Stimulated activated CD8-positive, alpha-beta memory T cell treated with anti-CD3 and anti-CD28 coated beads, Interleukin-12 subunit alpha, Interleukin-12 subunit beta, amount 100 ng/mL, for 4 hours (primary cell): ENCODE data around the gene PALMD.

Experiments
- DNase-seq: peaks from one replicate; pipeline ENCODE4 v3.0.0-alpha.2; 2020; ENCODE audit warnings: low read depth

PALMD gene

GRCh38 chr1:99700020-99700419, 54.1 kb downstream of the PALMD start:
- no peak for DNase-seq

GRCh38 chr1:99702221-99702620, 56.3 kb downstream of the PALMD start:
- DNase-seq, result no peak

GRCh38 chr1:99704356-99704816, 58.5 kb downstream of the PALMD start:
- no peak for DNase-seq

GRCh38 chr1:99705385-99705784, 59.5 kb downstream of the PALMD start:
- DNase-seq, result no peak

- no peak for DNase-seq
Observed at GRCh38 chr1:99707535-99708142, 61.7 kb downstream of the PALMD start.

- DNase-seq, result no peak
Observed at GRCh38 chr1:99710994-99711393, 65.1 kb downstream of the PALMD start.

GRCh38 chr1:99713006-99713405, 67.1 kb downstream of the PALMD start:
- DNase-seq, result no peak

- no peak for DNase-seq
Observed at GRCh38 chr1:99717005-99717404, 71.1 kb downstream of the PALMD start.

GRCh38 chr1:99723251-99723650, 77.3 kb downstream of the PALMD start:
- no peak for DNase-seq

GRCh38 chr1:99725996-99726395, 80.1 kb downstream of the PALMD start:
- no peak for DNase-seq

GRCh38 chr1:99726407-99726806, 80.5 kb downstream of the PALMD start:
- no peak for DNase-seq

GRCh38 chr1:99726818-99727217, 80.9 kb downstream of the PALMD start:
- no peak for DNase-seq

GRCh38 chr1:99727575-99728185, 81.8 kb downstream of the PALMD start:
- DNase-seq, result no peak

GRCh38 chr1:99728494-99729235, 82.8 kb downstream of the PALMD start:
- DNase-seq, result no peak

- DNase-seq, result no peak
Observed at GRCh38 chr1:99731384-99731783, 85.5 kb downstream of the PALMD start.

GRCh38 chr1:99735852-99736251, 89.9 kb downstream of the PALMD start:
- DNase-seq, result no peak

- DNase-seq, result no peak
Observed at GRCh38 chr1:99737016-99737415, 91.1 kb downstream of the PALMD start.

- DNase-seq, result no peak
Observed at GRCh38 chr1:99738858-99739465, 93.0 kb downstream of the PALMD start.

GRCh38 chr1:99740141-99740540, 94.2 kb downstream of the PALMD start:
- DNase-seq, result no peak
